HCT116 (cell line): ENCODE results near the gene TSC2.

Experiments used
- CEBPB ChIP-seq: IDR thresholded peaks from 2 replicates; pipeline ENCODE4 v1.6.1; 2012; ENCODE audit warnings: low read depth
- EZH2 ChIP-seq: fragments of 200-600 bp; sonication (generic); IDR thresholded peaks from 2 replicates; pipeline ENCODE4 v1.6.1; 2017; ENCODE audit warnings: antibody characterized with exemption, mixed run types
- JUND ChIP-seq: IDR thresholded peaks from 2 replicates; pipeline ENCODE4 v1.6.1; 2012
- POLR2A ChIP-seq: IDR thresholded peaks from 2 replicates; pipeline ENCODE4 v1.7.0; 2011; ENCODE audit warnings: borderline replicate concordance; ENCODE audit not compliant: insufficient read depth, insufficient read length; ENCODE audit errors: extremely low read depth
- POLR2AphosphoS5 ChIP-seq: IDR thresholded peaks from 2 replicates; pipeline ENCODE4 v1.6.1; 2011; ENCODE audit warnings: mild to moderate bottlenecking, low read depth, low read length, moderate library complexity
- YY1 ChIP-seq: IDR thresholded peaks from 2 replicates; pipeline ENCODE4 v1.6.1; 2011; ENCODE audit warnings: low read length, low read depth, moderate library complexity, mild to moderate bottlenecking; ENCODE audit not compliant: insufficient replicate concordance; ENCODE audit errors: extremely low read depth
- TF ChIP-seq, protein P1 (sequence below), 3 experiments: fragments of 200-600 bp in 1 of 3; sonication (generic) in 1 of 3; IDR thresholded peaks in 2 of 3; conservative IDR thresholded peaks in 1 of 3; 2 replicates each; pipeline ENCODE4 v1.5.1; 2012 to 2017; ENCODE audit warnings: low read depth in 2 of 3, low read length in 2 of 3, antibody characterized with exemption in 1 of 3, borderline replicate concordance in 1 of 3, control low read depth in 1 of 3, mild to moderate bottlenecking in 1 of 3, mixed read lengths in 1 of 3, mixed run types in 1 of 3, moderate library complexity in 1 of 3; ENCODE audit not compliant: insufficient read depth in 1 of 3
- TF ChIP-seq, protein P2 (sequence below): IDR thresholded peaks from 2 replicates; pipeline ENCODE4 v1.6.1; 2012
- TF ChIP-seq, protein P3 (sequence below): IDR thresholded peaks from 2 replicates; pipeline ENCODE4 v1.6.1; 2011; ENCODE audit warnings: mild to moderate bottlenecking, low read length, moderate library complexity; ENCODE audit not compliant: insufficient replicate concordance; ENCODE audit errors: extremely low read depth

DNA sequence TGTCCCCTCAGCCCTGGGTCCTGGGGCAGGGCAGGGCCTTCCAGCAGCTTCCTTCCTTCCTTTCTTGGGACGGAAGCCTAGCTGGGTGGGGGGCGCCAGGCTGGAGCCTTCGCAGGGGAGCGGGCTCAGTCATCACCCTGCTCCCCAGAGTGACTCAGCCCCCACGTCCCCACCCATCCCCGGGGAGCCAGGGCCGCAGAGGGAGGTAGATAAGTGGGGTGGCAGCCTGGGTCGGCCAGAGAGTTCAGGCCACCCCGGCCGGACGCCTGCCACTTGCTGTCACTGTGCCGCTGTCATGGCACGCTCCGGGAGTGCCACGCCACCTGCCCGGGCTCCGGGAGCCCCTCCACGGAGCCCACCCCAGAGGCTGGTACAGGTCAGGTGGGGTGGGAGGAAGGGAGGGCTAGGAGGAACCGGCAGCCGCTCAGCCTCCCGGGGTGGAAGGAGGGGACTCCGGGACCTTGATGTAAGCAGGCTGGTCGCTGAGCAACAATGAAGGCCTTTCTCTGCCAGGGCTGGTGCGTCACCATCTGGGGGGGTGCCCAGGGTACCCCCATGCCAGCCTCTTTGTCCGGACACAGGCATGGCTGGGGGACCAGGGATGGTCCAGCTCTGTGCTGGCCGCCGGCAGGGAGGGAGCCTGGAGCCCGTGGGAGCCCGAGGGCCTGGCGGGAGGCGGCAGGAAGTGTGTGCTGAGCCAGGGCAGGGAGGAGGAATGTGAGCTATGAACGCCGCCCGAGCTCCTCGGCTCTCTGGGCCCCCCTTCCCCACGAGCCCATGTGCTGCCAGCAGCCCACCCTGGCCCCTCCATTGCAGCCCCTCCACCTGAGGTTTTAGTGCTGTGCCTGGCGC, 14.5 kb upstream of the TSC2 start:
- TF ChIP-seq, protein P1, sequence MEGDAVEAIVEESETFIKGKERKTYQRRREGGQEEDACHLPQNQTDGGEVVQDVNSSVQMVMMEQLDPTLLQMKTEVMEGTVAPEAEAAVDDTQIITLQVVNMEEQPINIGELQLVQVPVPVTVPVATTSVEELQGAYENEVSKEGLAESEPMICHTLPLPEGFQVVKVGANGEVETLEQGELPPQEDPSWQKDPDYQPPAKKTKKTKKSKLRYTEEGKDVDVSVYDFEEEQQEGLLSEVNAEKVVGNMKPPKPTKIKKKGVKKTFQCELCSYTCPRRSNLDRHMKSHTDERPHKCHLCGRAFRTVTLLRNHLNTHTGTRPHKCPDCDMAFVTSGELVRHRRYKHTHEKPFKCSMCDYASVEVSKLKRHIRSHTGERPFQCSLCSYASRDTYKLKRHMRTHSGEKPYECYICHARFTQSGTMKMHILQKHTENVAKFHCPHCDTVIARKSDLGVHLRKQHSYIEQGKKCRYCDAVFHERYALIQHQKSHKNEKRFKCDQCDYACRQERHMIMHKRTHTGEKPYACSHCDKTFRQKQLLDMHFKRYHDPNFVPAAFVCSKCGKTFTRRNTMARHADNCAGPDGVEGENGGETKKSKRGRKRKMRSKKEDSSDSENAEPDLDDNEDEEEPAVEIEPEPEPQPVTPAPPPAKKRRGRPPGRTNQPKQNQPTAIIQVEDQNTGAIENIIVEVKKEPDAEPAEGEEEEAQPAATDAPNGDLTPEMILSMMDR (IDR thresholded peaks at IDR 0.05 in 2 of 3, conservative IDR thresholded peaks at IDR 0.05 in 1 of 3; ENCODE audit: borderline replicate concordance in 1 of 3, insufficient read depth in 1 of 3, low read depth in 2 of 3, low read length in 2 of 3), result no peak
- no peak for TF ChIP-seq POLR2A
- no peak for TF ChIP-seq CEBPB
- no peak for TF ChIP-seq YY1
- no peak for TF ChIP-seq EZH2
- TF ChIP-seq, protein P2, sequence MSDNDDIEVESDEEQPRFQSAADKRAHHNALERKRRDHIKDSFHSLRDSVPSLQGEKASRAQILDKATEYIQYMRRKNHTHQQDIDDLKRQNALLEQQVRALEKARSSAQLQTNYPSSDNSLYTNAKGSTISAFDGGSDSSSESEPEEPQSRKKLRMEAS, result no peak
- no peak for TF ChIP-seq POLR2AphosphoS5
- TF ChIP-seq, protein P3, sequence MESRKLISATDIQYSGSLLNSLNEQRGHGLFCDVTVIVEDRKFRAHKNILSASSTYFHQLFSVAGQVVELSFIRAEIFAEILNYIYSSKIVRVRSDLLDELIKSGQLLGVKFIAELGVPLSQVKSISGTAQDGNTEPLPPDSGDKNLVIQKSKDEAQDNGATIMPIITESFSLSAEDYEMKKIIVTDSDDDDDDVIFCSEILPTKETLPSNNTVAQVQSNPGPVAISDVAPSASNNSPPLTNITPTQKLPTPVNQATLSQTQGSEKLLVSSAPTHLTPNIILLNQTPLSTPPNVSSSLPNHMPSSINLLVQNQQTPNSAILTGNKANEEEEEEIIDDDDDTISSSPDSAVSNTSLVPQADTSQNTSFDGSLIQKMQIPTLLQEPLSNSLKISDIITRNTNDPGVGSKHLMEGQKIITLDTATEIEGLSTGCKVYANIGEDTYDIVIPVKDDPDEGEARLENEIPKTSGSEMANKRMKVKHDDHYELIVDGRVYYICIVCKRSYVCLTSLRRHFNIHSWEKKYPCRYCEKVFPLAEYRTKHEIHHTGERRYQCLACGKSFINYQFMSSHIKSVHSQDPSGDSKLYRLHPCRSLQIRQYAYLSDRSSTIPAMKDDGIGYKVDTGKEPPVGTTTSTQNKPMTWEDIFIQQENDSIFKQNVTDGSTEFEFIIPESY, result no peak
- no peak for TF ChIP-seq JUND
